Smooth muscle cell of the coronary artery (primary cell): ENCODE data around the gene RTCA. TPM values are rescaled to one million over a fixed set of nuclear protein-coding genes. Genes with fewer than 3 reads are reported as not detected.

Experiments used
- total RNA-seq: library from RNA; depleted of rRNA; stranded (reverse); fragments of >200 nt; gene quantifications from 2 replicates; pipeline ENCODE4 v1.2.3, GENCODE V29; 2014; ENCODE audit warnings: low replicate concordance

Gene RTCA
- 22.7 and 41.1 TPM in 2 replicates for total RNA-seq

GRCh38 chr1:100265931-100266740, at the start of gene RTCA:
TSS of gene RTCA (plus strand) at chr1:100266216. CDS start at chr1:100266376, 160 bp downstream.

GRCh38 chr1:100249537-100250257, 16.3 kb upstream of the RTCA start, which contains the start of gene DBT:
TSS of gene DBT (minus strand) at chr1:100249834. CDS start at chr1:100249820, 14 bp downstream.

Other genes starting within 250 kb of the RTCA start
- gene SASS6, start 133.3 kb upstream of the RTCA start, total RNA-seq: 0.35 and 1.9 TPM in 2 replicates
- 8.5 and 13.8 TPM in 2 replicates for gene TRMT13, start 133.1 kb upstream of the RTCA start, total RNA-seq
- 0.12 and 0.23 TPM in 2 replicates for gene LRRC39, start 88.0 kb upstream of the RTCA start, total RNA-seq
- 6.4 and 7.4 TPM in 2 replicates for gene DBT, start 16.4 kb upstream of the RTCA start, total RNA-seq
- gene CDC14A, start 86.3 kb downstream of the RTCA start, total RNA-seq: 1.8 and 2.1 TPM in 2 replicates